HG02759 (cell line): Measurements from ENCODE around the gene DHX8.

Experiments
- ATAC-seq: cut with Tn5 transposase; IDR thresholded peaks from one replicate; pipeline ENCODE4 v1.9.1; 2021; ENCODE audit warnings: mild to moderate bottlenecking, moderate library complexity; ENCODE audit not compliant: unreplicated experiment

The DHX8 gene

GRCh38 chr17:43545383-43545632, 61.5 kb downstream of the DHX8 start:
- ATAC-seq: no peak

GRCh38 chr17:43546319-43547188, 62.8 kb downstream of the DHX8 start, which contains the start of gene ETV4:
TSS of gene ETV4 (minus strand) at chr17:43546340. CDS start at chr17:43545617, 723 bp downstream.
- peak; percentile 83 for ATAC-seq

DNA sequence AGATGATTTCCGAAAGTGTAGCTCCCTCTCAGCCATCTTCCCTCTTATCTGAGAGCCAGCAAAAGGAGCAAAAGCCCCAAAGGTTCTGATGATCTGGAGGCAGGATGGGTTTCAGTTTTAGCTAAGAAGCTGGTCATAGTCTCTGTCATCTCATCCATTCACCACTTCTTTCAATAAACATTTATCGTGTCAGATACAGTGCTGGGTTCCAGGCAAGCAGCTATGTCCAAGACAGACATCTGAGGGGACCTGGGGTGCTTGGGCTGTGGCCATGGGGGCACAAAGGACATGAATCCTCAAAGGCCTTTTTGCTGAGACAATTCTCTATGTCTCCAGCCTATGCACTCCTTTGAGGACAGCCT, 63.4 kb downstream of the DHX8 start:
- ATAC-seq: no peak

GRCh38 chr17:43547659-43548256, 64.0 kb downstream of the DHX8 start:
- no peak for ATAC-seq

DNA sequence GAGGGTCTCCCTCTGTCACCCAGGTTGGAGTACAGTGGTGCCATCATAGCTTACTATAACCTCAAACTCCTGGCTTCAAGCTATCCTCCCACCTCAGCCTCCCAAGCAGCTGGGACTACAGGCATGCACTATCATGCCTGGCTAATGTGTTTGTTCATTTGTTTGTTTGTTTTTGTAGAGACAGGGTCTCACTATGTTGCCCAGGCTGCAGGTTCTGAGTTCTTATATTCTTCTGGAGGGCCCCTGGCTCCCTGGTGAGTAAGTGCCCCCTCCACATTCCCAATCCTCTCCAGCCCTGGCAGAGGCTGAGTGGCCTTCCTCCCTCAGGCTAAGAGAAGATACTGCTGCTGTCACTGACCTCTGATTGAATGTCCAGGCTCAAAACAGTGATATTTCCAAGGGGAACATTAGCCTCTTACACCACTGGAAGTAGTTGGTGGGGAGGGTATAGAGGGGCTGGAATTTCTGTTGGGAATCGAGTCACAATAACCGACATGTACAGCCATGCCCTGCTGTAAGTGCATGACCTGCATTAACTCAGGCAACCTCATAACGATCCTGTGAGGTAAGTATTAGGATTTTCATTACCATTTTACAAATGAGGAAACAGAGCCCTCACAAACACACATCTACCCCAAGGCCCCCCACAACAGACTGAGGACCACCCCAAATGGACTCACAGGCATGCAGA, 65.1 kb downstream of the DHX8 start:
- no peak for ATAC-seq

DNA sequence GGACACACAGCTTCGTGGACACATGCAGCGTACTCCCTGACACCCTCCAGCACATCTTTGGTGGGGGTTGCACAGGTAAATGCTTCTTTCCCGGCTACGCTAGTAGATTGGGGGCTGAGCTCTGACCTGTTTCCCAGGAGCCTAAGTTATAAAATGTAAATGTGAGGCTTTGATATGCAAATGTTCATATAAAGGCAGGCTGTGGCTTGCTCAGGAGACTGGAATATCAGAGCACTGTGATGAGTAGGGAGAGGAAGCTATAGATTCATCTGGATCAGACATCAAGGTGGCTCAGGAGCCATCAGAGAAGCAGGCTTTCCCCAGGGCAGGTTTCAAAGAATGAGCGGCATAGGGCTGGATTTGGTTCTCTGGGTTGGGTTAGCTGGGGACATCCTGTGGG, 65.7 kb downstream of the DHX8 start:
- no peak for ATAC-seq

- ATAC-seq: no peak
Measured at GRCh38 chr17:43550754-43551153, 67.0 kb downstream of the DHX8 start.

DNA sequence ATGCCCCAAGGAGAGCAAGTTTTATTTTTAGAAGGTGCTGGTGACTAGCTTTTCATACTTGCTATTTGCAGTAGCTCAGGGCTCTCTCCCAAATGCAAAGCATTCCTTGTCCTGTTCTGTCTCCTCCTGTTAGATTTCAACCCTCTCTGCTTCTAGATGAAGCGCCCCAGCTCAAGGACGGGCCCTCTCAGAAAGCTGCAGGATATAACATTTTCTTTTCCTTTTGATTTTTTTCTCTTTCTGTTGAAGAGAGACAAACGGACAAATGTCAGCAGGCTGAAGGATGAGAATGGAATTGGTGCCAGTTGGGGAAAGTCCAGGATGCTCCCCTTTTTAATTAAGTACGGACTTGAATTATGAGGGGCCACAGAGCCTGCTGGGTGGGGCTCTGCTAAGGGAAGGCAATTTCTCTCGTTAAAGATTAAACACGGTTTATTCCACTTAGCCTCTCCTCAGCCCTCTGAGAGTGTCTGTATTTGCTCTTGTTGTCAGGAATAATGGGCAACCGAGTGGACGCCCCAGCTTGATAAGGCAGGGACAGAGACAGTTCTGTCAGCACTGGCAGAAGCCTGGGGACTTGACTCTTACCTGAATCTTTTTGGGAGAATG, 68.6 kb downstream of the DHX8 start:
- ATAC-seq: no peak

DNA sequence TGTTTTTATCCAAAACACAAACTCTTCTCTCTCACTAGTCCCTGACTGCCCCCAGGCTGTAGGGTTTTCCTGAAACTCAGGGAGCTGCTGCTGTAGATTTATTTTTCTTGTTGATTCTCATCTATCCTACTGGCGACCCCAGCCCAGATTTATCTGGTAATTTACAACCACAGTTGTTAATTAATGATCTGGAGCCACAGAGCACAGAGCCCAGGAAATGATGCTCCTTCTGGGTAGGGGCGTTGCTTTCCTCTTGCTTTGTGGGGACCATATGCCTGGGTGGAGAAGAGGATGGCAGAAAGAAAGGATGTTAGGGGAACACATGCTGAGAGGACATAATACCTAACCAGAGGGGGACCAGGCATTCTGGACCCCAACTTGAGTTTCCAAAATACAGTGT, 69.8 kb downstream of the DHX8 start:
- ATAC-seq: no peak

DNA sequence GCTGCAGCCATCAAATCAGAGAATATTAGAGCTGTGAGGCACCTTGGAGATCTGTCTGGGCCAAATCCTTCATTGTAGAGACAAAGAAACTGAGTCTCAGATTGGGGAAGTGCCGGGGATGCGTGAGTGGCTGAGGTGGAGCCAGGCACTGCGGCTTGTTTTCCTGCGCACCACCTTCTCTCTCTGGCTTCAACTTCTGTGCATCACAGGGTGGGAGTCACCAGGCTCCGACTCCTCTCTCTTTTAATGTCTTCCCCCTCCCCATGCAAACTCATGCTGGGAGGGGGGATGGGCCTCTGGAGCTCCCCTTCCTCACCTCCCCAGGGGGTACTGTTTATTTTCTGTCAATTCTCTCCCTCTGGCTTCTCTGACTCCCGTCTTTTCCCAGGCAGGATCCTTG, 71.1 kb downstream of the DHX8 start:
- ATAC-seq: no peak

DNA sequence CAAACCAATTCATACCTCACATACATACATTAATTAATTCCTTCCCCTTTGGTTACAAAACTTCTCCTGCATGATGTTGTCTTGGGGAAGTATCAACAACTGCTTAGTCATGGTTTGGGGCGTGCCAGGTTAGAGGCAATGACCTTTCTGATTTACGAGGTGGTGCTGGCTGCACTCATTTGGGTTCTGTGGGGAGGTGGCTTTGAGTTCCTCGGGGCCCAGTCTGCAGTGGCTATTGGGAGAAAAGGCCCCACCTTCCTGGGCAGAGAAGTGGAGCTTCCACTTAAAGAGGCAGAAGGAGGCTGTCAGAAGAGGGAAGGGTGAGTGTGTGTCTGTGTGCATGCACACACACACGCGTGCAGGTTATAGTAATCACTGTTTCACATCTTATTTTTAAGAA, 72.5 kb downstream of the DHX8 start:
- ATAC-seq: no peak

GRCh38 chr17:43558805-43559160, 75.0 kb downstream of the DHX8 start:
- no peak for ATAC-seq

- no peak for ATAC-seq
Measured at GRCh38 chr17:43559161-43559816, 75.5 kb downstream of the DHX8 start.

DNA sequence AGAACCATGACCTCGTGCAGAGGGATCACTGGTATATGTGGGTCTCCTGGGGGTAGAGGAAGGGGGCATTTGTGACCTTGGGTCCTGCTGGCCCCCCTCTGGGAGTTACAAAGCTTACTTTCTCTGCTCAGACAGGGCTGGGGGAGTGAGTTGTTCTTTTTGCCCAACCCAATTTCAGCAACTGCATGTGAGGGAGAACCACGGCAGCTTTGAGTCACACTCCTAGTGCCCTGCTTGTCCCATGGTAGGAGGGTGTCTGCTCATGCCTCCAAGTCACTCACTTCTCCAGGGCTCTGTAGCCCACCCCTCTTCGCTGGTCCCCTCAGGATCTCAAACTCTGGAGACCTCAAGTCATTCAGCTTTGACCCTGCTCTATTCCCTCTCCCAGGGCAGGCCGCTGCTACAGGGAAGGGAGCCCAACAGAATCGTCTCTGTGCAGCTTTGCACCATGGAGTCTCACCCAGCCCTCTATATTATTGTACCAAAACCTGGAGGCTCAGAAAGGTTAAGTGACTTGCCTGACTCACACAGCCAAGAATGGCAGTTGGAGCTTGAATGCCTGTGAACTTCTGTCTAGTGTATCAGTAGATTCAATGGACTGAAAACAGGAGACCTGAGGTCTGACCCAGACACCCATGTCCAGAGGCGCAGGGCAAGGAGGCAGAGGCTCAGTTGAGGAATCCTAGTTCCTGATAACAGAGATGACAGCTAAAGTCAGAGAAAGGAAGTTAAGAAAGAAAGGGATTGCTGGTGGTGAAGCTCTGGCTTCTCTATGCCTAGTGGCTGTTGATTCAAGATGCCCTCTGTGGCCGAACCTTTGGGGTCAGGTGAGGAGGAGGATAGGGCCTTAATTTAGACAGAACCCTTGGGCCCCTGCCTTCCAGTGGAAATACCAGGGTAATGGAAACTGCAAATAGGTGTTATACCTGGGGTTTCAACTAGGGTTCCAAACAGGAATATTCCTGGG, 77.0 kb downstream of the DHX8 start:
- ATAC-seq: no peak

DNA sequence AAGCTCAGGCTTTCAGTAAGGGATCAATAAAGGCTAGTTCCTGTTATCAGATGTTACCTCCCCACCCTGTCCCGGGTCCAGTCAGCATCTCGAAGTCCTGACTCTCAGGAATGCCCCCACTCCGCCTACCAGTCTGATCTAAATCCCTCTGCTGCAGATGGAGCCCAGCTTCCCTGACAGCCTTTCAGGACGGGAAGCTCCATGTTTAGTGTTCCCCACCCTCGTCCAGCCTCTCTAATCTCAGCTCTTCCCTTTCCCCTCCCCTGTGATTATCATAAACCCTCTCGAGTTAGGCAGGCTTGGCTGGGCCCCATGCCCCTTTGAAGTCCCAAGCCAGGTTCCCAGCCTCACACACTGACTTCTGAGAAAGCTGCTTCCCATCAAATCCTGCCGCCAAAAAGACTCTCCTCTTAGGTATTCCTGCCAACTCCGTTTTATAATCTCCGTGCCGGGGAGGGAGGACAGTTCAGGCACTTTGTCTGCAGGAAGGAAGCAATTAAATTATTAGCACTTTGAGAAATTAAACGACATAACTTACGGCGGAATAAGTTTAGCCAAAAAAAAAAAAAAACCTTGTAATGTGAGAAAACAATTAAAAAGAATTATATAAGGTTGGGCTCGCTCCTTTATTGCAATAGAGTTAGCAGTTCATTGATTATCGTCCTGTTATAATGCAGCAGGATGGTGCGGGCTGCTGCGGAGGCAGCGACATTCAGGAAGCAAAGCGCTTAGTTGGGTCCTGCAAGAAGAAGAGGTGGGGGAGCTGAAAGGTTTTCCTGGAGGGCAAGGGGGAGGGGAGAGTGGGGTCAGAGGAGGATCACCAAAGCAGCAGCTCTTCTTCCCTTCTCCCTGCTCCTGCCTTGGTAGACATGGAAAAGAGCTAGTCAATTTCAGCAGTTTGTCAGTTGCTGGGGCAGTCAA, 79.2 kb downstream of the DHX8 start:
- no peak for ATAC-seq

DNA sequence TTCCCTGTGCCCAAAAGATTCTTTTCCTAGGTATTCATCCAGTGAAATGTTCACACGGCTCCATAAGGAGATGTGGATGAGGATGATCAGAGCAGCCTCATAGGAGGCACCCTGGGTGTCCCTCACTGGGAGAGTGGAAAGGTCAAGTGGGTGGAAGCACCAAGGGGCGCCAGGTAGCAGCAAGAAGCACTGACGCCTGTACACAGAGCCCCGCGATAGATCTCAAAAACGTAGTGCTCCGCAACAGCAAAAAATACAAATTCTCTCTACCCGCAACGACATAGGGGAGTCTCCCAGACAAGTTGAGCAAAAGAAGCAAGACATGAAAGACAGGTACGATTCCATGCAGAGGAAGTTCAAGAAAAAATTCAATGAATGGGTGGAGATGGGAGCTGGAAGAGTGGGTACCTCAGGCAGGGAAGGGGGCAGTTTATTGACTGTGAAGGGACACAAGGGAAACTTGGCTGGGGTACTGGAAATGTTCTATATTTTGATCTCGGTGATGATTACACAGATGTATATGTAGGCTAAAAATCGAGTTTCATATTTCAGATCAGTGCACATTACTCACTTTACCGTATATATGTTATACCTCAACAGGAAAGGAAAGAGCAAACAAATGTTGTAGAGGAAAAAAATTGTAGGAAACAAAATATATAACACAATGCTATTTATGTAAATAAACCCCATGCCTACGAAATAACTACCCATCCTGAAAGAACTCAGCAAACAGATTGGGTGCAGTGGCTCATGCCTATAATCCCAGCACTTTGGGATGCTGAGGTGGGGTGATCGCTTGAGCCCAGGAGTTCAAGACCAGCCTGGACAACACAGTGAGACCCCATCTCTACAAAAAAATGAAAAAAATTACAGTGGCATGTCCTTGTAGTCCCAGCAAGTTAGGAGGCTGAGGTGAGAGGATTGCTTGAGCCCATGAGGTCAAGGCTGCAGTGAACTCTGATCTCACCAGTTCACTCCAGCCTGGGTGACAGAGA, 80.1 kb downstream of the DHX8 start:
- ATAC-seq: no peak

DNA sequence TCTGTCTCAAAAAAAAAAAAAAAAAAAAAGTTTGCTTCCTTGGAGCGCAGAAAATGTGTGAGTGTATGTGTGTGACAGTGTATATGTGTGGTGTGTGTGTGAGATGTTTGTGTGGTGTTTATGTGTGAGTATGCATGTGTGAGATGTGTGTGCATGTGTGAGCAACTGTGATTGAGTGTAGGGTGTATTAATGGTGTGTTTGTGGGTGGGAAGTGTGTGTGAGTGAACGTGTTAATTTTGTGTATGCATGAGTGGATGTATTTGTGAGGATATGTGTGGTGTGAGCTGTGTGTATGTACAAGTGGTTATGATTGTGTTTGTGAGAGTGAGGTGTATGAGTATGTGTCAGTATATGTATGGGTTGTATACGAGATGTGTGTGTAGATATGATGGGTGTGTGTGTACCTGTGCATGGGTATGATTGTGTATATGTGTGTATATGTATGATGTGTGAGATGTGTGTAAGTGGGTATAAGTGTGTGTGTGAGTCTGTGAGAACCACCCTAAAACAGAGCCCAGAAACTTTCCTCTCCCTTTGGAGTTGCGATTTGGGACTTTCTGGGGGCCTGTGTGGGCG, 84.8 kb downstream of the DHX8 start:
- no peak for ATAC-seq

GRCh38 chr17:43570518-43570928, 86.7 kb downstream of the DHX8 start:
- no peak for ATAC-seq
